Activated naive CD4-positive, alpha-beta T cell treated with anti-CD3 and anti-CD28 coated beads, Interleukin-2, amount 10 ng/mL, durations not matched to agents 7 days and 5 days (primary cell): ENCODE data around the gene TBCD.
"Not testable (repeated sequence)": the region's sequence is repeated elsewhere in the genome, so short reads cannot be mapped to it uniquely, and the experiment has no call there.

ENCODE experiments used
- CTCF ChIA-PET: fragments of 350-600 bp; sonication (Branson Sonifier 250); formaldehyde crosslinking; loops from one replicate; lab custom pipeline; 2021; ENCODE audit warnings: antibody characterized with exemption; lab: Charles Lee
- DNase-seq: peaks from one replicate; pipeline ENCODE4 v3.0.0-alpha.2; 2020
- H3K27ac Mint-ChIP-seq: one replicate; pipeline ENCODE4 v1.8.0; 2021; ENCODE audit warnings: mild to moderate bottlenecking, moderate library complexity, mixed read lengths
- H3K27me3 Mint-ChIP-seq: one replicate; pipeline ENCODE4 v1.8.0; 2021; ENCODE audit warnings: mild to moderate bottlenecking, mixed read lengths
- H3K36me3 Mint-ChIP-seq: one replicate; pipeline ENCODE4 v1.8.0; 2021; ENCODE audit warnings: mixed read lengths
- H3K4me1 Mint-ChIP-seq: one replicate; pipeline ENCODE4 v1.8.0; 2021; ENCODE audit warnings: mixed read lengths
- H3K4me3 Mint-ChIP-seq: one replicate; pipeline ENCODE4 v1.8.0; 2021; ENCODE audit warnings: mild to moderate bottlenecking, moderate library complexity, mixed read lengths
- H3K9me3 Mint-ChIP-seq: one replicate; pipeline ENCODE4 v1.8.0; 2021; ENCODE audit warnings: mixed read lengths

TBCD gene

GRCh38 chr17:82966415-82966814, 214.6 kb downstream of the TBCD start:
- Mint-ChIP-seq H3K36me3 (no peaks in the 10 kb centered on the region), H3K4me1 (peaks cover 15% of the 10 kb centered on the region), H3K27ac (no peak overlapping the region), H3K4me3 (no peak overlapping the region), H3K9me3 (no peaks in the 10 kb centered on the region), H3K27me3 (no peaks in the 10 kb centered on the region)
- CTCF ChIA-PET: no interaction called here
- no peak for DNase-seq

- no peak for DNase-seq
- peaks cover 13% of the 10 kb centered on the region for H3K4me1 Mint-ChIP-seq
- H3K27me3 Mint-ChIP-seq: no peaks in the 10 kb centered on the region
- no peaks in the 10 kb centered on the region for H3K36me3 Mint-ChIP-seq
- CTCF ChIA-PET: no interaction called here
- no peak overlapping the region for H3K27ac Mint-ChIP-seq
- H3K9me3 Mint-ChIP-seq: no peaks in the 10 kb centered on the region
- no peak overlapping the region for H3K4me3 Mint-ChIP-seq
Measured at GRCh38 chr17:82967268-82968032, 215.6 kb downstream of the TBCD start.

- CTCF ChIA-PET, H3K9me3 Mint-ChIP-seq, H3K36me3 Mint-ChIP-seq, H3K4me1 Mint-ChIP-seq, H3K27me3 Mint-ChIP-seq, H3K27ac Mint-ChIP-seq, DNase-seq, H3K4me3 Mint-ChIP-seq: not testable (repeated sequence)
Measured at GRCh38 chr17:82968033-82968841, 216.4 kb downstream of the TBCD start.

GRCh38 chr17:82970067-82970466, 218.2 kb downstream of the TBCD start:
- H3K4me3 Mint-ChIP-seq: no peak overlapping the region
- no peak for DNase-seq
- no peaks in the 10 kb centered on the region for H3K36me3 Mint-ChIP-seq
- H3K27me3 Mint-ChIP-seq: no peaks in the 10 kb centered on the region
- H3K27ac Mint-ChIP-seq: no peak overlapping the region
- peaks cover 4% of the 10 kb centered on the region for H3K4me1 Mint-ChIP-seq
- no peaks in the 10 kb centered on the region for H3K9me3 Mint-ChIP-seq
- CTCF ChIA-PET: interaction anchor here (0.6 to 1.1 kb wide), 3 partner anchors 163 to 216 kb away, joined by 3 read pairs; no protein-coding TSS in a partner anchor

GRCh38 chr17:82970818-82971590, 219.1 kb downstream of the TBCD start:
- H3K9me3 Mint-ChIP-seq: no peaks in the 10 kb centered on the region
- no peak for DNase-seq
- CTCF ChIA-PET: interaction anchor here (1.1 kb wide), 1 partner anchor 189 kb away, joined by 3 read pairs; no protein-coding TSS in a partner anchor
- peaks cover 4% of the 10 kb centered on the region for H3K4me1 Mint-ChIP-seq
- no peak overlapping the region for H3K27ac Mint-ChIP-seq
- no peak overlapping the region for H3K4me3 Mint-ChIP-seq
- no peaks in the 10 kb centered on the region for H3K36me3 Mint-ChIP-seq
- H3K27me3 Mint-ChIP-seq: no peaks in the 10 kb centered on the region

GRCh38 chr17:82972836-82973372, 221.0 kb downstream of the TBCD start:
- H3K4me3 Mint-ChIP-seq: no peak overlapping the region
- no peaks in the 10 kb centered on the region for H3K9me3 Mint-ChIP-seq
- peaks cover 8% of the 10 kb centered on the region for H3K4me1 Mint-ChIP-seq
- no peak for DNase-seq
- no peaks in the 10 kb centered on the region for H3K27me3 Mint-ChIP-seq
- H3K36me3 Mint-ChIP-seq: no peaks in the 10 kb centered on the region
- no peak overlapping the region for H3K27ac Mint-ChIP-seq
- CTCF ChIA-PET: no interaction called here

- Mint-ChIP-seq H3K9me3 (no peaks in the 10 kb centered on the region), H3K4me3 (no peak overlapping the region), H3K4me1 (peaks cover 15% of the 10 kb centered on the region), H3K27me3 (no peaks in the 10 kb centered on the region), H3K36me3 (no peaks in the 10 kb centered on the region), H3K27ac (no peak overlapping the region)
- CTCF ChIA-PET: interaction anchor here (0.8 kb wide), 1 partner anchor 226 kb away, joined by 3 read pairs; no protein-coding TSS in a partner anchor
- DNase-seq: peak; percentile 20
Measured at GRCh38 chr17:82973456-82974135, 221.7 kb downstream of the TBCD start.

GRCh38 chr17:82974136-82974952, 222.5 kb downstream of the TBCD start:
- peaks cover 23% of the 10 kb centered on the region for H3K4me1 Mint-ChIP-seq
- no peaks in the 10 kb centered on the region for H3K36me3 Mint-ChIP-seq
- no peak overlapping the region for H3K4me3 Mint-ChIP-seq
- H3K27ac Mint-ChIP-seq: no peak overlapping the region
- CTCF ChIA-PET: interaction anchor here (0.8 kb wide), 1 partner anchor 226 kb away, joined by 3 read pairs; no protein-coding TSS in a partner anchor
- no peak for DNase-seq
- no peaks in the 10 kb centered on the region for H3K9me3 Mint-ChIP-seq
- H3K27me3 Mint-ChIP-seq: no peaks in the 10 kb centered on the region

GRCh38 chr17:82976982-82977488, 225.2 kb downstream of the TBCD start:
- Mint-ChIP-seq H3K9me3 (no peaks in the 10 kb centered on the region), H3K4me3 (no peak overlapping the region), H3K27ac (no peak overlapping the region), H3K4me1 (peaks cover 33% of the 10 kb centered on the region), H3K27me3 (no peaks in the 10 kb centered on the region), H3K36me3 (peaks cover 5% of the 10 kb centered on the region)
- CTCF ChIA-PET: no interaction called here
- no peak for DNase-seq

- no peaks in the 10 kb centered on the region for H3K27me3 Mint-ChIP-seq
Measured at GRCh38 chr17:82977606-82978005, 225.7 kb downstream of the TBCD start.

GRCh38 chr17:82978765-82979349, 227.0 kb downstream of the TBCD start:
- H3K27me3 Mint-ChIP-seq: no peaks in the 10 kb centered on the region
- peaks cover 8% of the 10 kb centered on the region for H3K36me3 Mint-ChIP-seq
- DNase-seq: peak; percentile 47

More at GRCh38 chr17:82977606-82978005, 225.7 kb downstream of the TBCD start:
- no peak for DNase-seq
- Mint-ChIP-seq H3K9me3 (no peaks in the 10 kb centered on the region), H3K4me1 (peaks cover 33% of the 10 kb centered on the region), H3K36me3 (peaks cover 6% of the 10 kb centered on the region), H3K27ac (no peak overlapping the region), H3K4me3 (no peak overlapping the region)
- CTCF ChIA-PET: no interaction called here

GRCh38 chr17:82979718-82980117, 227.9 kb downstream of the TBCD start:
- peaks cover 5% of the 10 kb centered on the region for H3K9me3 Mint-ChIP-seq
- peaks cover 42% of the 10 kb centered on the region for H3K4me1 Mint-ChIP-seq
- DNase-seq: no peak
- peak overlapping the region; percentile 56 for H3K27ac Mint-ChIP-seq
- CTCF ChIA-PET: no interaction called here
- no peak overlapping the region for H3K4me3 Mint-ChIP-seq
- peaks cover 8% of the 10 kb centered on the region for H3K36me3 Mint-ChIP-seq
- peaks cover 2% of the 10 kb centered on the region for H3K27me3 Mint-ChIP-seq

More at GRCh38 chr17:82978765-82979349, 227.0 kb downstream of the TBCD start:
- Mint-ChIP-seq H3K27ac (peak overlapping the region; percentile 74), H3K9me3 (peaks cover 2% of the 10 kb centered on the region), H3K4me1 (peaks cover 35% of the 10 kb centered on the region), H3K4me3 (peak overlapping the region; percentile 6)
- CTCF ChIA-PET: no interaction called here
